CD4-positive, alpha-beta T cell treated with Interleukin-15 for 1 hour (primary cell): ENCODE results near the gene ZNF516.
A peak's percentile ranks its signal among the peaks of the same experiment; 100 is the strongest.

Experiments
- DNase-seq: peaks from one replicate; pipeline ENCODE4 v3.0.0-alpha.2; 2020

Gene ZNF516

GRCh38 chr18:76507830-76508385 lies 12.9 kb upstream of the ZNF516 start:
- DNase-seq = no peak

- DNase-seq = no peak
Observed at GRCh38 chr18:76506974-76507764, 12.1 kb upstream of the ZNF516 start.

GRCh38 chr18:76506395-76506794 lies 11.4 kb upstream of the ZNF516 start:
- DNase-seq = no peak

GRCh38 chr18:76505614-76506013 lies 10.6 kb upstream of the ZNF516 start:
- DNase-seq = no peak

GRCh38 chr18:76504749-76505148 lies 9.7 kb upstream of the ZNF516 start:
- no peak for DNase-seq

- no peak for DNase-seq
Observed at GRCh38 chr18:76503649-76504386, 8.8 kb upstream of the ZNF516 start.

GRCh38 chr18:76502551-76502950 lies 7.5 kb upstream of the ZNF516 start:
- no peak for DNase-seq

- no peak for DNase-seq
Observed at GRCh38 chr18:76499637-76500340, 4.7 kb upstream of the ZNF516 start.

GRCh38 chr18:76499021-76499420 lies 4.0 kb upstream of the ZNF516 start:
- DNase-seq = no peak

GRCh38 chr18:76498064-76498463 lies 3.0 kb upstream of the ZNF516 start:
- DNase-seq = no peak

- no peak for DNase-seq
Observed at GRCh38 chr18:76497021-76497420, 2.0 kb upstream of the ZNF516 start.

- peak; percentile 42 for DNase-seq
Observed at GRCh38 chr18:76496194-76496890, 1.3 kb upstream of the ZNF516 start.

- DNase-seq = peak; percentile 54
Observed at GRCh38 chr18:76495435-76496193, 572 bp upstream of the ZNF516 start.

GRCh38 chr18:76494231-76495005 lies 624 bp downstream of the ZNF516 start:
- no peak for DNase-seq

- DNase-seq = no peak
Observed at GRCh38 chr18:76493213-76494161, 1.6 kb downstream of the ZNF516 start.

- DNase-seq = peak; percentile 97
Observed at GRCh38 chr18:76492669-76493212, 2.3 kb downstream of the ZNF516 start.

- no peak for DNase-seq
Observed at GRCh38 chr18:76491776-76492668, 3.0 kb downstream of the ZNF516 start.

GRCh38 chr18:76491473-76491775 lies 3.6 kb downstream of the ZNF516 start:
- DNase-seq = peak; percentile 82
